HG03025 (cell line): ENCODE results near the gene NUCKS1.

Experiments
- ATAC-seq: cut with Tn5 transposase; IDR thresholded peaks from one replicate; pipeline ENCODE4 v1.9.1; 2021; ENCODE audit warnings: mild to moderate bottlenecking, moderate library complexity; ENCODE audit not compliant: unreplicated experiment, low FRiP score

The NUCKS1 gene

GRCh38 chr1:205672970-205673369, 77.0 kb downstream of the NUCKS1 start:
- no peak for ATAC-seq

DNA sequence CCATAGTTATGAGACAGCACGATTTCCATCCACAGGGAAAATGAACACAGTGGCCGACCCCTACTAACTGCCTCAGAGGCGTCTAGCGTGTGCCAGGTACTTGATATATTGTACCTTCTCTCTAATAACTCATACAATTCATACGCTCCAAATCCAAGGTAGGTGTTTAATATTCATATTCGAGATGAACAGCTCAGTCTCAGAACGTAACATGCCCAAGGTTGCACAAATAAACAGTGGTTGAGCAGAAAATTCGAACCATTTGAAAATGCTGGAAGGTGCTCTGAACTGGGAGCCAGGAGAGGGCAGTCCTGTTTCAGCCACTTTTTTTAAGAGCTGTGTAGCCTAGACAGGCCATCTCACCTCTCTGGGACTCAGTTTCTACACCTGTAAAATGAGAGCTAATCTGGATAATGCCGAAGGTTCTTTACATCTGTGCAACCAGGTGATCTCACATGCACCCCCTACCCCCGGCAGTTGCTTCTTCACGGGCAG, 77.5 kb downstream of the NUCKS1 start:
- ATAC-seq = no peak

DNA sequence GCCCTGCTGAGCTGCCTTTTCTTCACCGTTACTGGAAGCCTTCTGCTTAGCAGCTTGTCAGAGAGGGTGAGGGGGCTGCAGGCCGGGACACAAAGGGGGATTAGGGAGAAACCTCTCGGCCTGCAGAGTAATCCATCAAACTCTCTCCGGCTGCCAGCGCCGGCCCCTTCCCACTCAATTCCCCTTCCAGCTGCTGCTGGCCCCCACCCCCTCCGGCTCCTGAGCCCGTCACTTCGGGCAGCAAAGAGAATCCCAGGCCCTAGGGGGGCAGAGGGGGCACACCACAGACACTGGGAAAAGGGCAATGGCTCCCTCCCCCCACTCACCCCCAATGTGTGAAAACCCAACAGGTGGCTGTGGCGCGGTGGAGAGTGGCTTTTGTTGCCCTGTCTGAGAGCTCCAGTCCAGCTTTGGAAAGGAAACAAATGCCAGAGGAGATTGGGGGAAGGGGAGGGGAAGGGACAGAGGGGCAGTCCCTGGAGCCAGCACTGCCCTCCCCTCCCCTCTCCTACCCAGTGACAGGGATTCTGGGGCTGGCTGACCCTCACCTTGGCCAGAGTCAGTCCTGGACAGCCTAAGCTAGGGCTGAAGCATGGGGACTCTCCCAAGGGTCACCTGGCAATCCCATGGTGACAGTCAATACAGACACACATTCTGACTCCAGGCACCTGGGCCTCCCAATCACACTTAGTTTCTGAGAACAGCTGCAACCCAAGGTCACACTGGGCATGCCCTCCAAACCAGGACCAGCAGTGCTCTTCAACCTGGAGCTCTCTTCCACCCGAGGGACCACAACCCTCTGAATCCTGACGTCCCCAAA, 79.2 kb downstream of the NUCKS1 start:
- ATAC-seq = no peak

DNA sequence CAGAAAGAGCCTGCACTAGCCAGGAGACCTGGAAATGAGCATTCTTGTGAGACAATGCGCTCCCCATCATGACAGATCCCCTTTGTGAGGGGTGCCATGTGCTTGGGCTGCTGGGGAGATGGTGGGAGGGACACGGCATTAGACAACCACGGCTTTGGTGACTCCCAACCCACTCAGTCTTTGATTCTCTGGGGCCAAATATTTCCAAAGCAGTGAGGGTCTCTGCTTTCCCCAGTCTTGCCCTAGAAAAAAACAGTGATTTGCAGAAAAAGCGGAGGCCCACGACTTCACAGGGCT, 79.9 kb downstream of the NUCKS1 start:
- ATAC-seq = no peak

GRCh38 chr1:205669341-205670149, 80.4 kb downstream of the NUCKS1 start:
- no peak for ATAC-seq

- ATAC-seq = no peak
Observed at GRCh38 chr1:205668951-205669340, 81.0 kb downstream of the NUCKS1 start.

DNA sequence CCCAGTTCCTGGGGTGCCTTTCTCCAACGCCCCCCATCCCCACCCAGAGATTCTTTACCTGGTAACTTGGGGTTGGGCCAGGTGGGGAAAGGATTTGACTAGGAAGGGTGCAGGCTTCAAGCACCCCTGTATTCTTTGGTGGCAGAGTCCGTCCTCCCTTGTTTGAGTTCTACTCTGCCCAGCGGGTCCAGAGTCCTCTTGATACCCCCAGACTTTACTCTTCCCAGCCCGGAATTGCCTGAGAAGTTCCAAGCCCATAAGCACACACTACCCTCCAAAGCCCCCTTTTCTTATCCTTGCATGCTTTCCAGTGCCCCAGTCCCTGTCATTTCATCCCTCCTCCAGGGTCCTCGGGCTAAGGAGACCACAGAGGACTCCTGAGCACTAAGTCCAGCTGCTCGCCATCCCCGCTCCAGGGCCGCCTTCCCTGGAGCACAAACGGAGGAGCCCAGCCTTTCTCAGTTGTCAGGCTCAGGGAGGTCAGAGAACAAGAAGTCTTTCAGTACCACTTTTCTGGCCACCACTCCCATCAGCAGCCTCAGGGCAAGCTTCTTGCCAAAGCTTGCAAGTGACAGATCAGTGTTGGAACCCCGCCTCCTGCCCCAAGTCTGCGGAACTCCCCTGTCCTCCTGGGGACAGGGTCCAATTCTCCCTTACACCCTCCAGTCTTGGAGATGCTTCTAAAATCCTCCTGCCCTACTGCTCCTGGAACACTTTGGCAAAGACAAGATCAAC, 81.9 kb downstream of the NUCKS1 start:
- no peak for ATAC-seq

DNA sequence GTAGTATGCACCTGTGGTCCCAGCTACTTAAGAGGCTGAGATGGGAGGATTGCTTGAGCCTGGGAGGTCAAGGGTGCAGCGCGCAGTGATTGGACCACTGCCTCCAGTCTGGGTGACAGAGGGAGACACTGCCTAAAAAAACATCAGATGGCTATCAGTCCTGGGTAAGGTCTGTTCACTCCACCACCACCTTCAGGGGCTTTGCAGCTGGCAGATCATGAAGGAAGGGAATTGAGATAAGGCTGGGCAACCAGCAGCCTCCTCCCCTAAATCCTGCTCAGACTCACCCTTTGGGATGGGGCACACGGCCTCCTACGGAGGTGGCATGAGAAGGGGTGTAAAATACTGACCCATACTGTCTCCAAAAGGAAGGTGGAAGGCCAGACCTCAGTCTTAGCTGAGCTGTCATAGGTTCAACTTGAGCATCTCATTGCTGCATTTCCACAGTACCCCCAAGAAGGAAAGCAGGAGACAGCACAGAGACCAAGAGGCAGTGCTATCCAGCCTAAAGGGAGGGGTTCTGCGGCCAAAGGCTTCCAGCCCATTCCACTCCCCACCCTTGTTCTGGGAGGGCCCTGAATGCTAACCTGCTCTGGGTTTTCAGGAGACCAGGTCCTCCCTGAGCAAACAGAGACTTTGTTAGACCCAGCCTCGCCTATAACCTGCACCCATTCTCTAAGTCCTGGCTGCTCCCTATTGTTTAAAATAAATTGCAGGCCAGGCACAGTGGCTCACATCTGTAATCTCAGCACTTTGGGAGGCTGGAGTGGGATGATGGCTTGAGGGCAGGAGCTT, 83.4 kb downstream of the NUCKS1 start:
- ATAC-seq = no peak

- no peak for ATAC-seq
Observed at GRCh38 chr1:205665201-205666045, 84.6 kb downstream of the NUCKS1 start.

DNA sequence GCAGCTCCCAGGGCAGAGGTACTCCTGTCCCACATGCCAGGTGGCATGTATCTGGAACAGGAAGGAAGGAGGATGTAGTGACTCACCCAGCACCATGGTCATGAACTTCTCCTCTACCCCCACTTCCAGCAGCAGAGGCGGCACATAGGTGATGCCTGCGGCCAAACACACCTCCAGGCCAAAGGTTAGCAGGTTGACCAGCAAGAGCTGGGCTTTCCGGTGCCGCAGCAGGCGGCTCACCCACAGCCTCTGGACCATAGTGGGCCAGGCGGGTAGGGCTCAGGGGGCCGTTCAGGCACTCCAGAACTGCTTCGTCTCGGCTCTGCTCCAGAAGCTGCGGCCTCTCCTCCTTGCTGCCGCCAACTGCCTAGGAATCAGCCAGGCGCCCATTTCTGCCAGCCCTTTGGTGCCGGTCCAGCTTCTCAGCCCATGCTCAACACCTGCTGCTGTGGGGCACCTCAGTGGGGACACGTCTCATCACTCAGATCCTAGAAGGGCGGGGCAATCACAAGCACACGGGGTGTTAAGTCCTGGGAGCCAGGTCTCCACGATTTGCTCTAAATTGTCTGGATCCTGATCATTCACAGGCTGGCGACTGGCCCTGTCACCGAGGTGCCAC, 85.5 kb downstream of the NUCKS1 start:
- no peak for ATAC-seq

DNA sequence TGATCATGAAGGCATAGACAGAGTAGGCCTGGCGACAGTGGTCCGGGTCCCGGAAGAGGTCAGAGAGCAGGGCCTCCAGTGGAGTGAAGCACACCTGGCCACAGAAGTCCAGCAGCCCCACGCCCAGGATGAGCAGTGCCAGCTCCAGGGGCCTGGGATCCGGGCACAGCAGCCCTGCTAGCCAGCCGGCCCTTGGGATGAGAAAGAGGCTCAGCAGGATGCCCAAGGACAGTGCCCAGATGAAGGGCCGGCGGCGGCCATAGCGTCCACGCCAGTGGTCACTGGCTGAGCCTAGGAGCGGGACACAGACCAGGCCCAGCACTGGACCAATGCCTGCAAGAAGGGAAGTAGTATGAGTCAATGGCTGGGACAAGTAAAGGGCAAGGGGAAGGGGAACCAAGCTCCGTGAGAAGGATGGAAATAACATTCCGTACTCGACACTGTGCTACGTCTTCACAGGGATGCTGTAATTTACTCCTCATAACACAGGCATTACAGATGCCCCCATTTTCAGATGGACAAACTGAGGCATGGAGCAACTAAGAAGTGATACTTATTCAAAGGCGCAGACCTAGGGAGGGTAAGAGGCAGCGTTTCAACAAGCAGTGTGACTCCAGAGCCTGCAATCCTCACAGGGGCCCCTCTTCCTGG, 86.6 kb downstream of the NUCKS1 start:
- ATAC-seq = no peak
